ENCODE data around the gene ZBTB43.

- TF ChIP-seq CTCF (conservative IDR thresholded peaks at IDR 0.05; ENCODE audit: low read length) (no peak), EZH2phosphoT487 (IDR thresholded peaks at IDR 0.05; ENCODE audit: borderline replicate concordance, low read depth, low read length) (no peak)
Observed at GRCh38 chr9:126842977-126843799, 38.3 kb downstream of the ZBTB43 start.

All from OCI-LY7 (cell line).